WTC11 (cell line): ENCODE measurements around the gene USP54. TPM values are rescaled to one million over a fixed set of nuclear protein-coding genes. Genes with fewer than 3 reads are reported as not detected.

Source experiments
- ATAC-seq: fragments of 200-7000 bp; cut with Tn5 transposase; 2 replicates; pipeline ENCODE4 v1.10.0; 2021; ENCODE audit warnings: mild to moderate bottlenecking, moderate library complexity
- CTCF ChIA-PET: fragments of 300-600 bp; sonication (Branson Sonifier 250); formaldehyde crosslinking; loops from one replicate; lab custom pipeline; 2021; ENCODE audit warnings: antibody characterized with exemption; lab: Charles Lee
- POLR2A ChIA-PET: fragments of 350-600 bp; sonication (Branson Sonifier 250); formaldehyde crosslinking; loops from one replicate; lab custom pipeline; 2021; ENCODE audit warnings: antibody characterized with exemption; lab: Charles Lee
- DNase-seq: peaks from one replicate; pipeline ENCODE4 v3.0.0; 2021; ENCODE audit warnings: low spot score
- H3K27ac Mint-ChIP-seq: 2 replicates; pipeline ENCODE4 v1.8.0; 2021; ENCODE audit warnings: mixed read lengths
- H3K27me3 Mint-ChIP-seq: 2 replicates; pipeline ENCODE4 v1.8.0; 2021; ENCODE audit warnings: low read depth, mild to moderate bottlenecking, moderate library complexity, mixed read lengths
- H3K36me3 Mint-ChIP-seq: 2 replicates; pipeline ENCODE4 v1.8.0; 2021; ENCODE audit warnings: mixed read lengths
- H3K4me1 Mint-ChIP-seq: 2 replicates; pipeline ENCODE4 v1.8.0; 2022; ENCODE audit warnings: mixed read lengths
- H3K4me3 Mint-ChIP-seq: 2 replicates; pipeline ENCODE4 v1.8.0; 2021; ENCODE audit warnings: mild to moderate bottlenecking, moderate library complexity, mixed read lengths
- H3K9me3 Mint-ChIP-seq: 2 replicates; pipeline ENCODE4 v1.8.0; 2021; ENCODE audit warnings: mixed read lengths
- ELF4 ChIP-seq: sonication (generic); formaldehyde crosslinking; IDR thresholded peaks from 2 replicates; pipeline ENCODE4 v1.8.1; 2022; ENCODE audit warnings: low read depth, mild to moderate bottlenecking, moderate library complexity, missing genetic modification reagents
- EMX1 ChIP-seq: fragments of 250-450 bp; sonication (Bioruptor Pico); IDR thresholded peaks from 2 replicates; pipeline ENCODE4 v1.8.0; 2021; ENCODE audit warnings: mild to moderate bottlenecking
- FOXJ3 ChIP-seq: sonication (generic); formaldehyde crosslinking; IDR thresholded peaks from 2 replicates; pipeline ENCODE4 v1.9.0; 2021; ENCODE audit warnings: missing genetic modification reagents, mild to moderate bottlenecking, borderline replicate concordance
- JUN ChIP-seq: sonication (generic); formaldehyde crosslinking; IDR thresholded peaks from 2 replicates; pipeline ENCODE4 v1.8.0; 2023; ENCODE audit warnings: mild to moderate bottlenecking, missing genetic modification reagents
- MYBL2 ChIP-seq: sonication (generic); formaldehyde crosslinking; IDR thresholded peaks from 2 replicates; pipeline ENCODE4 v1.8.1; 2023; ENCODE audit warnings: mild to moderate bottlenecking, moderate library complexity, missing genetic modification reagents
- NR1H2 ChIP-seq: sonication (generic); formaldehyde crosslinking; IDR thresholded peaks from 2 replicates; pipeline ENCODE4 v1.9.0; 2021; ENCODE audit warnings: mild to moderate bottlenecking, moderate library complexity, missing genetic modification reagents
- PRRX2 ChIP-seq: fragments of 250-450 bp; sonication (Bioruptor Pico); IDR thresholded peaks from 2 replicates; pipeline ENCODE4 v1.8.0; 2021; ENCODE audit warnings: mild to moderate bottlenecking
- TEAD4 ChIP-seq: sonication (generic); formaldehyde crosslinking; IDR thresholded peaks from 2 replicates; pipeline ENCODE4 v1.8.0; 2022; ENCODE audit warnings: mild to moderate bottlenecking, missing genetic modification reagents
- ZNF232 ChIP-seq: sonication (generic); formaldehyde crosslinking; IDR thresholded peaks from 2 replicates; pipeline ENCODE4 v1.8.0; 2022; ENCODE audit warnings: mild to moderate bottlenecking, missing genetic modification reagents
- total RNA-seq: library from RNA; stranded (reverse); gene quantifications from 3 replicates; pipeline ENCODE4 v1.2.3, GENCODE V29; 2021
- TF ChIP-seq, protein P1 (sequence below): sonication (generic); formaldehyde crosslinking; IDR thresholded peaks from 2 replicates; pipeline ENCODE4 v1.8.0; 2022; ENCODE audit warnings: mild to moderate bottlenecking, missing genetic modification reagents
- TF ChIP-seq, protein P2 (sequence below): fragments of 250-450 bp; sonication (Bioruptor Pico); IDR thresholded peaks from 2 replicates; pipeline ENCODE4 v1.9.0; 2021; ENCODE audit warnings: mild to moderate bottlenecking
- TF ChIP-seq, protein P3 (sequence below): sonication (generic); formaldehyde crosslinking; conservative IDR thresholded peaks from 2 replicates; pipeline ENCODE4 v1.8.1; 2023; ENCODE audit warnings: mild to moderate bottlenecking, low read depth, missing genetic modification reagents, moderate library complexity
- TF ChIP-seq, protein P4 (sequence below): sonication (generic); formaldehyde crosslinking; IDR thresholded peaks from 2 replicates; pipeline ENCODE4 v1.8.0; 2023; ENCODE audit warnings: mild to moderate bottlenecking, missing genetic modification reagents
- TF ChIP-seq, protein P5 (sequence below): sonication (generic); formaldehyde crosslinking; IDR thresholded peaks from 2 replicates; pipeline ENCODE4 v1.8.1; 2023; ENCODE audit warnings: mild to moderate bottlenecking, missing genetic modification reagents, borderline replicate concordance
- TF ChIP-seq, protein P6 (sequence below): sonication (generic); formaldehyde crosslinking; IDR thresholded peaks from 2 replicates; pipeline ENCODE4 v1.8.1; 2022; ENCODE audit warnings: mild to moderate bottlenecking, moderate library complexity, missing genetic modification reagents
- TF ChIP-seq, protein P7 (sequence below): sonication (generic); formaldehyde crosslinking; IDR thresholded peaks from 2 replicates; pipeline ENCODE4 v1.8.0; 2023; ENCODE audit warnings: missing genetic modification reagents, mild to moderate bottlenecking, borderline replicate concordance

USP54 gene
- total RNA-seq, 1 experiment from 2014 or later, result 39.8 TPM

DNA sequence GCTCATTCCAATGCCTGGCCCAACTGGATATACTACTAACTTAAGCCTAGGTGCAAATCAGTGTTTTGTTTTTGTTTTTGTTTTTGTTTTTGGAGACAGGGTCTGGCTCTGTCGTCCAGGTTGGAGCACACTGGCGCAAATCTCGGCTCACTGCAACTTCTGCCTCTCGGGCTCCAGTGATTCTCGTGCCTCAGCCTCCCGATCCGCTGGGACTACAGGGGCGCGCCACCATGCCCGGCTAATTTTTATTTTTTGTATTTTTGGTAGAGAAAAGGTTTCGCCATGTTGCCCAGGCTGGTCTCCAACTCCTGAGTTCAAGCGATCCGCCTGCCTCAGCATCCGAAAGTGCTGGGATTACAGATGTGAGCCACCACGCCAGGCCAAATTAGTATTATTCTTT lies 96.9 kb downstream of the USP54 start:
- H3K4me1 Mint-ChIP-seq, result peaks cover 21% of the 10 kb centered on the region
- ATAC-seq (no peak), DNase-seq (no peak)
- H3K27me3 Mint-ChIP-seq, result no peaks in the 10 kb centered on the region
- no peak overlapping the region for H3K27ac Mint-ChIP-seq
- CTCF ChIA-PET, result no interaction called here
- TF ChIP-seq, protein P1, sequence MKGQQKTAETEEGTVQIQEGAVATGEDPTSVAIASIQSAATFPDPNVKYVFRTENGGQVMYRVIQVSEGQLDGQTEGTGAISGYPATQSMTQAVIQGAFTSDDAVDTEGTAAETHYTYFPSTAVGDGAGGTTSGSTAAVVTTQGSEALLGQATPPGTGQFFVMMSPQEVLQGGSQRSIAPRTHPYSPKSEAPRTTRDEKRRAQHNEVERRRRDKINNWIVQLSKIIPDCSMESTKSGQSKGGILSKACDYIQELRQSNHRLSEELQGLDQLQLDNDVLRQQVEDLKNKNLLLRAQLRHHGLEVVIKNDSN (CRISPR knock-in tag), result no peak
- TF ChIP-seq MYBL2 (CRISPR knock-in tag) (no peak), FOXJ3 (CRISPR knock-in tag) (no peak), NR1H2 (CRISPR knock-in tag) (no peak), ELF4 (CRISPR knock-in tag) (no peak), PRRX2 (CRISPR knock-in tag) (no peak), ZNF232 (CRISPR knock-in tag) (no peak), EMX1 (CRISPR knock-in tag) (no peak), TEAD4 (CRISPR knock-in tag) (no peak), JUN (CRISPR knock-in tag) (no peak)
- TF ChIP-seq, protein P2, sequence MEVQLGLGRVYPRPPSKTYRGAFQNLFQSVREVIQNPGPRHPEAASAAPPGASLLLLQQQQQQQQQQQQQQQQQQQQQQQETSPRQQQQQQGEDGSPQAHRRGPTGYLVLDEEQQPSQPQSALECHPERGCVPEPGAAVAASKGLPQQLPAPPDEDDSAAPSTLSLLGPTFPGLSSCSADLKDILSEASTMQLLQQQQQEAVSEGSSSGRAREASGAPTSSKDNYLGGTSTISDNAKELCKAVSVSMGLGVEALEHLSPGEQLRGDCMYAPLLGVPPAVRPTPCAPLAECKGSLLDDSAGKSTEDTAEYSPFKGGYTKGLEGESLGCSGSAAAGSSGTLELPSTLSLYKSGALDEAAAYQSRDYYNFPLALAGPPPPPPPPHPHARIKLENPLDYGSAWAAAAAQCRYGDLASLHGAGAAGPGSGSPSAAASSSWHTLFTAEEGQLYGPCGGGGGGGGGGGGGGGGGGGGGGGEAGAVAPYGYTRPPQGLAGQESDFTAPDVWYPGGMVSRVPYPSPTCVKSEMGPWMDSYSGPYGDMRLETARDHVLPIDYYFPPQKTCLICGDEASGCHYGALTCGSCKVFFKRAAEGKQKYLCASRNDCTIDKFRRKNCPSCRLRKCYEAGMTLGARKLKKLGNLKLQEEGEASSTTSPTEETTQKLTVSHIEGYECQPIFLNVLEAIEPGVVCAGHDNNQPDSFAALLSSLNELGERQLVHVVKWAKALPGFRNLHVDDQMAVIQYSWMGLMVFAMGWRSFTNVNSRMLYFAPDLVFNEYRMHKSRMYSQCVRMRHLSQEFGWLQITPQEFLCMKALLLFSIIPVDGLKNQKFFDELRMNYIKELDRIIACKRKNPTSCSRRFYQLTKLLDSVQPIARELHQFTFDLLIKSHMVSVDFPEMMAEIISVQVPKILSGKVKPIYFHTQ (CRISPR knock-in tag), result no peak
- TF ChIP-seq, protein P3, sequence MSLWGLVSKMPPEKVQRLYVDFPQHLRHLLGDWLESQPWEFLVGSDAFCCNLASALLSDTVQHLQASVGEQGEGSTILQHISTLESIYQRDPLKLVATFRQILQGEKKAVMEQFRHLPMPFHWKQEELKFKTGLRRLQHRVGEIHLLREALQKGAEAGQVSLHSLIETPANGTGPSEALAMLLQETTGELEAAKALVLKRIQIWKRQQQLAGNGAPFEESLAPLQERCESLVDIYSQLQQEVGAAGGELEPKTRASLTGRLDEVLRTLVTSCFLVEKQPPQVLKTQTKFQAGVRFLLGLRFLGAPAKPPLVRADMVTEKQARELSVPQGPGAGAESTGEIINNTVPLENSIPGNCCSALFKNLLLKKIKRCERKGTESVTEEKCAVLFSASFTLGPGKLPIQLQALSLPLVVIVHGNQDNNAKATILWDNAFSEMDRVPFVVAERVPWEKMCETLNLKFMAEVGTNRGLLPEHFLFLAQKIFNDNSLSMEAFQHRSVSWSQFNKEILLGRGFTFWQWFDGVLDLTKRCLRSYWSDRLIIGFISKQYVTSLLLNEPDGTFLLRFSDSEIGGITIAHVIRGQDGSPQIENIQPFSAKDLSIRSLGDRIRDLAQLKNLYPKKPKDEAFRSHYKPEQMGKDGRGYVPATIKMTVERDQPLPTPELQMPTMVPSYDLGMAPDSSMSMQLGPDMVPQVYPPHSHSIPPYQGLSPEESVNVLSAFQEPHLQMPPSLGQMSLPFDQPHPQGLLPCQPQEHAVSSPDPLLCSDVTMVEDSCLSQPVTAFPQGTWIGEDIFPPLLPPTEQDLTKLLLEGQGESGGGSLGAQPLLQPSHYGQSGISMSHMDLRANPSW (CRISPR knock-in tag), result no peak
- TF ChIP-seq, protein P4, sequence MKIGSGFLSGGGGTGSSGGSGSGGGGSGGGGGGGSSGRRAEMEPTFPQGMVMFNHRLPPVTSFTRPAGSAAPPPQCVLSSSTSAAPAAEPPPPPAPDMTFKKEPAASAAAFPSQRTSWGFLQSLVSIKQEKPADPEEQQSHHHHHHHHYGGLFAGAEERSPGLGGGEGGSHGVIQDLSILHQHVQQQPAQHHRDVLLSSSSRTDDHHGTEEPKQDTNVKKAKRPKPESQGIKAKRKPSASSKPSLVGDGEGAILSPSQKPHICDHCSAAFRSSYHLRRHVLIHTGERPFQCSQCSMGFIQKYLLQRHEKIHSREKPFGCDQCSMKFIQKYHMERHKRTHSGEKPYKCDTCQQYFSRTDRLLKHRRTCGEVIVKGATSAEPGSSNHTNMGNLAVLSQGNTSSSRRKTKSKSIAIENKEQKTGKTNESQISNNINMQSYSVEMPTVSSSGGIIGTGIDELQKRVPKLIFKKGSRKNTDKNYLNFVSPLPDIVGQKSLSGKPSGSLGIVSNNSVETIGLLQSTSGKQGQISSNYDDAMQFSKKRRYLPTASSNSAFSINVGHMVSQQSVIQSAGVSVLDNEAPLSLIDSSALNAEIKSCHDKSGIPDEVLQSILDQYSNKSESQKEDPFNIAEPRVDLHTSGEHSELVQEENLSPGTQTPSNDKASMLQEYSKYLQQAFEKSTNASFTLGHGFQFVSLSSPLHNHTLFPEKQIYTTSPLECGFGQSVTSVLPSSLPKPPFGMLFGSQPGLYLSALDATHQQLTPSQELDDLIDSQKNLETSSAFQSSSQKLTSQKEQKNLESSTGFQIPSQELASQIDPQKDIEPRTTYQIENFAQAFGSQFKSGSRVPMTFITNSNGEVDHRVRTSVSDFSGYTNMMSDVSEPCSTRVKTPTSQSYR (CRISPR knock-in tag), result no peak
- TF ChIP-seq, protein P5, sequence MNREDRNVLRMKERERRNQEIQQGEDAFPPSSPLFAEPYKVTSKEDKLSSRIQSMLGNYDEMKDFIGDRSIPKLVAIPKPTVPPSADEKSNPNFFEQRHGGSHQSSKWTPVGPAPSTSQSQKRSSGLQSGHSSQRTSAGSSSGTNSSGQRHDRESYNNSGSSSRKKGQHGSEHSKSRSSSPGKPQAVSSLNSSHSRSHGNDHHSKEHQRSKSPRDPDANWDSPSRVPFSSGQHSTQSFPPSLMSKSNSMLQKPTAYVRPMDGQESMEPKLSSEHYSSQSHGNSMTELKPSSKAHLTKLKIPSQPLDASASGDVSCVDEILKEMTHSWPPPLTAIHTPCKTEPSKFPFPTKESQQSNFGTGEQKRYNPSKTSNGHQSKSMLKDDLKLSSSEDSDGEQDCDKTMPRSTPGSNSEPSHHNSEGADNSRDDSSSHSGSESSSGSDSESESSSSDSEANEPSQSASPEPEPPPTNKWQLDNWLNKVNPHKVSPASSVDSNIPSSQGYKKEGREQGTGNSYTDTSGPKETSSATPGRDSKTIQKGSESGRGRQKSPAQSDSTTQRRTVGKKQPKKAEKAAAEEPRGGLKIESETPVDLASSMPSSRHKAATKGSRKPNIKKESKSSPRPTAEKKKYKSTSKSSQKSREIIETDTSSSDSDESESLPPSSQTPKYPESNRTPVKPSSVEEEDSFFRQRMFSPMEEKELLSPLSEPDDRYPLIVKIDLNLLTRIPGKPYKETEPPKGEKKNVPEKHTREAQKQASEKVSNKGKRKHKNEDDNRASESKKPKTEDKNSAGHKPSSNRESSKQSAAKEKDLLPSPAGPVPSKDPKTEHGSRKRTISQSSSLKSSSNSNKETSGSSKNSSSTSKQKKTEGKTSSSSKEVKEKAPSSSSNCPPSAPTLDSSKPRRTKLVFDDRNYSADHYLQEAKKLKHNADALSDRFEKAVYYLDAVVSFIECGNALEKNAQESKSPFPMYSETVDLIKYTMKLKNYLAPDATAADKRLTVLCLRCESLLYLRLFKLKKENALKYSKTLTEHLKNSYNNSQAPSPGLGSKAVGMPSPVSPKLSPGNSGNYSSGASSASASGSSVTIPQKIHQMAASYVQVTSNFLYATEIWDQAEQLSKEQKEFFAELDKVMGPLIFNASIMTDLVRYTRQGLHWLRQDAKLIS (CRISPR knock-in tag), result no peak
- TF ChIP-seq, protein P6, sequence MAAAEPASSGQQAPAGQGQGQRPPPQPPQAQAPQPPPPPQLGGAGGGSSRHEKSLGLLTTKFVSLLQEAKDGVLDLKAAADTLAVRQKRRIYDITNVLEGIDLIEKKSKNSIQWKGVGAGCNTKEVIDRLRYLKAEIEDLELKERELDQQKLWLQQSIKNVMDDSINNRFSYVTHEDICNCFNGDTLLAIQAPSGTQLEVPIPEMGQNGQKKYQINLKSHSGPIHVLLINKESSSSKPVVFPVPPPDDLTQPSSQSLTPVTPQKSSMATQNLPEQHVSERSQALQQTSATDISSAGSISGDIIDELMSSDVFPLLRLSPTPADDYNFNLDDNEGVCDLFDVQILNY, result no peak
- TF ChIP-seq, protein P7, sequence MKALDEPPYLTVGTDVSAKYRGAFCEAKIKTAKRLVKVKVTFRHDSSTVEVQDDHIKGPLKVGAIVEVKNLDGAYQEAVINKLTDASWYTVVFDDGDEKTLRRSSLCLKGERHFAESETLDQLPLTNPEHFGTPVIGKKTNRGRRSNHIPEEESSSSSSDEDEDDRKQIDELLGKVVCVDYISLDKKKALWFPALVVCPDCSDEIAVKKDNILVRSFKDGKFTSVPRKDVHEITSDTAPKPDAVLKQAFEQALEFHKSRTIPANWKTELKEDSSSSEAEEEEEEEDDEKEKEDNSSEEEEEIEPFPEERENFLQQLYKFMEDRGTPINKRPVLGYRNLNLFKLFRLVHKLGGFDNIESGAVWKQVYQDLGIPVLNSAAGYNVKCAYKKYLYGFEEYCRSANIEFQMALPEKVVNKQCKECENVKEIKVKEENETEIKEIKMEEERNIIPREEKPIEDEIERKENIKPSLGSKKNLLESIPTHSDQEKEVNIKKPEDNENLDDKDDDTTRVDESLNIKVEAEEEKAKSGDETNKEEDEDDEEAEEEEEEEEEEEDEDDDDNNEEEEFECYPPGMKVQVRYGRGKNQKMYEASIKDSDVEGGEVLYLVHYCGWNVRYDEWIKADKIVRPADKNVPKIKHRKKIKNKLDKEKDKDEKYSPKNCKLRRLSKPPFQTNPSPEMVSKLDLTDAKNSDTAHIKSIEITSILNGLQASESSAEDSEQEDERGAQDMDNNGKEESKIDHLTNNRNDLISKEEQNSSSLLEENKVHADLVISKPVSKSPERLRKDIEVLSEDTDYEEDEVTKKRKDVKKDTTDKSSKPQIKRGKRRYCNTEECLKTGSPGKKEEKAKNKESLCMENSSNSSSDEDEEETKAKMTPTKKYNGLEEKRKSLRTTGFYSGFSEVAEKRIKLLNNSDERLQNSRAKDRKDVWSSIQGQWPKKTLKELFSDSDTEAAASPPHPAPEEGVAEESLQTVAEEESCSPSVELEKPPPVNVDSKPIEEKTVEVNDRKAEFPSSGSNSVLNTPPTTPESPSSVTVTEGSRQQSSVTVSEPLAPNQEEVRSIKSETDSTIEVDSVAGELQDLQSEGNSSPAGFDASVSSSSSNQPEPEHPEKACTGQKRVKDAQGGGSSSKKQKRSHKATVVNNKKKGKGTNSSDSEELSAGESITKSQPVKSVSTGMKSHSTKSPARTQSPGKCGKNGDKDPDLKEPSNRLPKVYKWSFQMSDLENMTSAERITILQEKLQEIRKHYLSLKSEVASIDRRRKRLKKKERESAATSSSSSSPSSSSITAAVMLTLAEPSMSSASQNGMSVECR (CRISPR knock-in tag), result no peak
- TF ChIP-seq, all 79 proteins: peak for 0
- H3K4me3 Mint-ChIP-seq, result peak overlapping the region; percentile 53
- POLR2A ChIA-PET, result no interaction called here
- no peaks in the 10 kb centered on the region for H3K9me3 Mint-ChIP-seq
- H3K36me3 Mint-ChIP-seq, result peaks cover 3% of the 10 kb centered on the region
